GM10248 (cell line): Measurements from ENCODE around the gene SP140L.
"Not testable (repeated sequence)": the region's sequence is repeated elsewhere in the genome, so short reads cannot be mapped to it uniquely, and the experiment has no call there.

Experiments used
- CTCF ChIA-PET: fragments of 300-600 bp; sonication (Branson Sonifier 250); formaldehyde crosslinking; extraction: SDS; loops from one replicate; lab custom pipeline; 2021; ENCODE audit warnings: antibody characterized with exemption; lab: Yijun Ruan, JAX
- POLR2A ChIA-PET: fragments of 350-650 bp; sonication (Branson Sonifier 250); formaldehyde crosslinking; extraction: SDS; loops from one replicate; lab custom pipeline; 2020; ENCODE audit warnings: antibody characterized with exemption; lab: Yijun Ruan, JAX
- DNase-seq: peaks from one replicate; pipeline ENCODE4 v3.0.0; 2012; ENCODE audit errors: extremely low spot score
- CTCF ChIP-seq: IDR thresholded peaks from 2 replicates; pipeline ENCODE4 v1.5.1; 2012; ENCODE audit warnings: mild to moderate bottlenecking, low read depth; ENCODE audit errors: extremely low read depth, missing control alignments, control extremely low read depth

SP140L gene

DNA sequence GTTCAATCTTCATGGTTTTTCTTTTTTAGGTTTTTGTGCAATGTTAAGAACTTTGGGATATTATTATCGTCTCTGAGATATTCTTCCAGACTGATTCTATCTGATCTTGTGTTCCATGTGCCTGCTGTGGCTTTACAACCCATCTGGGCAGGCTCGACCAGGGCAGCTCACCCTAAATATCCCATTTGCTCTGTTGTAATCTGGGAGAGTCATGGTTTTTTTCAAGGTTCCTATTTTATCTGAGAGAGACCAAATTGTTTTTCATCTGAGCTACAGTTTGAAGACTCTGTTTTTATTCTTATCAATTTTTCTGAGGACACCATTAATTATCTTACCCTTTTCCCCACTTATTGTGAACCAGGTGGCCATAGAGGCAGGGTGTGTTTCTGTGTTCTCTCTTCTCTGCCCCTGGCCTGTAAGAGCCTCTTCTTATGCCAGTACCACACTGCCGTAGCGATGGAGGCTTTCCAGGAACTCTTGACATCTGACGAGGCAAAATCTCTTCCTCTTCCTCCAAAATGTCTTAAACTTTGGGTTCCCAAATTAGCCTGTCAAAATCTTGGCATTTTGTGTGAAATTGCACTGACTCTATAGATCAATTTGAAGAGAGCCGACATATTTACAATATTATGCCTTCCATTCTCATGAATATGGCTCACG is 3.1 kb downstream of the SP140L start:
- DNase-seq: no peak
- TF ChIP-seq CTCF: no peak
- CTCF ChIA-PET: interaction anchor here (1.3 kb wide), 1 partner anchor 9 kb away, joined by 3 read pairs; no protein-coding TSS in a partner anchor
- POLR2A ChIA-PET: no interaction called here

- no peak for TF ChIP-seq CTCF
- POLR2A ChIA-PET: no interaction called here
- DNase-seq: no peak
- CTCF ChIA-PET: no interaction called here
These were observed 3.7 kb downstream of the SP140L start for GRCh38 chr2:230330725-230331124.

DNA sequence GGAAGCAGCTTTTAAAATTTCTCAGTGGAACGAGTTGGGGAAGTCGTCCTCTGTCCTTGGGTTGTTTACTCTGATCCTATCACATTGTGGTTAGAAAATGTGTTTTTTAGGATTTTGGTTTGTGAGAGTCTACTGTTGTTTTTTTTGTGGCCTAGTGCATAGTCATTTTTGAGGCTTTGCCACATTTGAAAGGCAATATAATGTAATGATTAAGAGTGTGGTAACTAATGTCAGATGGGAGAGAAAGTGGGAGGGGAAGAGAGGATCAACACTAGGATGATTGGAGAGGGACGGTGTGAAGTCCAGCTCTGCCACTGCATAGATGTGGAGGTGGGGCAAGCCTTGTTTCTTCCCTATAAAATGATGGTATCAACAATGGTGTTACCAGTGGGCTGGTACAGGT is 8.5 kb downstream of the SP140L start:
- no peak for DNase-seq
- POLR2A ChIA-PET: no interaction called here
- CTCF ChIA-PET: no interaction called here
- no peak for TF ChIP-seq CTCF

DNA sequence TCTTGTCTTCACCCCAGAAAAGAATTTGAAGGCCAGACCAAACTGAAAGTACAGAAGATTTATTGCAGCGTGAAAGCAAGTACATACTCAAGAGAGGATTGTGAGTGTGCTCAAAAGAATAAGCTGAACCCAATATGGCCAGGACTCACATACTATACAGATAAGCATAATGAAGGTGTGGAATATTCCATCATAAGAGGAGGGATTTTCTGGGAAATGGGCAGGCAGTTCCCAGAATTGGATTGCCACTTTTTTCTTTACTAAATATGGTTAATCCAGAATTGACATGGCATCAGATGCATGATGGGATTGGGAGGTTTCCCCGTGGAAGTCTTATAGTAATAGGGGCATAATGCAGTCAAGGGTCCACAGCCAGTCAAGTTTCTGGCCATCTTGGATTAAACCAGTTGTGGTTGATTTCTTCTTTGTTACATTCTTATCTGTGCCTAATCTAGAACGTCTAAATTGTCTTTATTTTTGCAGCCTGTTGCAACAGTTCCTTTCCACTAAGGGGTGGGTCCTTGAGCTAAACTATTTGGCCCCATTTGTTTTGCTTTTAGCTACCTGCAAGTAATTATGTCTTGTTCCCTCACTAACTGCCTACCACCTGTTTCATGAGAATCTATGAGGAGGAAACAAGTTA is 9.0 kb downstream of the SP140L start:
- CTCF ChIA-PET: no interaction called here
- no peak for DNase-seq
- TF ChIP-seq CTCF: no peak
- POLR2A ChIA-PET: no interaction called here

DNA sequence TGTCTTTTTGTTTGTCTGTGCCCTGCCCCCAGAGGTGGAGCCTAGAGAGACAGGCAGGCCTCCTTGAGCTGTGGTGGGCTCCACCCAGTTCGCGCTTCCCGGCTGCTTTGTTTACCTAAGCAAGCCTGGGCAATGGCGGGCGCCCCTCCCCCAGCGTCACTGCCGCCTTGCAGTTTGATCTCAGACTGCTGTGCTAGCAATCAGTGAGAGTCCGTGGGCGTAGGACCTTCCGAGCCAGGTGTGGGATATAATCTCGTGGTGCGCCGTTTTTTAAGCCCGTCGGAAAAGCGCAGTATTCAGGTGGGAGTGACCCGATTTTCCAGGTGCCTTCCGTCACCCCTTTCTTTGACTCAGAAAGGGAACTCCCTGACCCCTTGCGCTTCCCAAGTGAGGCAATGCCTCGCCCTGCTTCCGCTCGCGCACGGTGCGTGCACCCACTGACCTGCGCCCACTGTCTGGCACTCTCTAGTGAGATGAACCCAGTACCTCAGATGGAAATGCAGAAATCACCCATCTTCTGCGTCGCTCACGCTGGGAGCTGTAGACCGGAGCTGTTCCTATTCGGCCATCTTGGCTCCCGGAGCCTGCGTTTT is 15.0 kb downstream of the SP140L start:
- POLR2A ChIA-PET, DNase-seq: not testable (repeated sequence)
- CTCF ChIA-PET: interaction anchor here (1.4 kb wide), 1 partner anchor 22 kb away, joined by 3 read pairs; no protein-coding TSS in a partner anchor

DNA sequence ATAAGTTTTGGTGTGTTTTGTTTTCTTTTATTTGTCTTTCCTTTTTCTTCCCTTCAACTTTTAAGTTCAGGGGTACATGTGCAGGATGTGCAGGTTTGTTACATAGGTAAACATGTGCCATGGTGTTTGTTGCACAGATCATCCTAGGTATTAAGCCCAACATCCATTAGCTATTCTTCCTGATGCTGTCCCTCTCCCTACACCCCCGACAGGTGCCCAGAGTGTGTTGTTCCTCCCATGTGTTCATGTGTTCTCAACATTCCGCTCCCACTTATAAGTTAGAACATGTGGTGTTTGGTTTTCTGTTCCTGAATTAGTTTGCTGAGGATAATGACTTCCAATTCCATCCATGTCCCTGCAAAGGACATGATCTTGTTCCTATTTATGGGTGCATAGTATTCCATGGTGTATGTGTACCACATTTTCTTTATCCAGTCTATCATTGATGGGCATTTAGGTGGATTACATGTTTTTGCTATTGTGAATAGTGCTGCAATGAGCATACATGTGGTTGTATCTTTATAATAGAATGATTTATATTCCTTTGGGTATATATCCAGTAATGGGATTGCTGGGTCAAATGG is 16.1 kb downstream of the SP140L start:
- CTCF ChIA-PET: interaction anchor here (1.4 kb wide), 1 partner anchor 23 kb away, joined by 3 read pairs; no protein-coding TSS in a partner anchor
- POLR2A ChIA-PET, DNase-seq: not testable (repeated sequence)

GRCh38 chr2:230343747-230344146 is 16.8 kb downstream of the SP140L start:
- ChIA-PET CTCF (no interaction called here), POLR2A (no interaction called here)
- DNase-seq: no peak
- TF ChIP-seq CTCF: no peak
